ENCODE measurements around the gene MT3. TPM values are rescaled to one million over a fixed set of nuclear protein-coding genes. Genes with fewer than 3 reads are reported as not detected.

MT3 gene
- total and polyA plus RNA-seq, 9 of the 15 experiments (the other 6 are each of a cell fraction or from before 2014, with no cell fraction given): not detected

GRCh38 chr16:56549161-56549560, 40.2 kb upstream of the MT3 start:
- ATAC-seq: no peak
- Histone ChIP-seq H3K27ac (ENCODE audit: extremely low read depth, low read depth, low read length) (no peak overlapping the region), H3K4me1 (replicated peaks in 1 of 2; ENCODE audit: control insufficient read depth in 2 of 2, insufficient read depth in 2 of 2, low read length in 2 of 2) (peaks cover 0 to 14% of the 10 kb centered on the region in 2 experiments; a peak in 2 of 5 replicates), H2AFZ (ENCODE audit: low read depth, low read length) (no peak overlapping the region), H3K4me2 (ENCODE audit: insufficient read depth, low read length) (no peak overlapping the region), H3K36me3 (ENCODE audit: control insufficient read depth, insufficient read depth, low read length) (no peaks in the 10 kb centered on the region), H3K9ac (ENCODE audit: insufficient read depth in 1 of 2, low read depth in 2 of 2, low read length in 2 of 2) (no peak overlapping the region), H3K9me1 (ENCODE audit: control insufficient read depth, insufficient read depth, low read length) (peaks cover 4% of the 10 kb centered on the region), H3K4me3 (no peak overlapping the region), H3K9me3 (replicated peaks; ENCODE audit: control insufficient read depth, insufficient read depth, low read depth, low read length) (no peaks in the 10 kb centered on the region), H3K79me2 (ENCODE audit: control insufficient read depth, insufficient read depth, low read length) (no peaks in the 10 kb centered on the region), H4K20me1 (replicated peaks; ENCODE audit: control insufficient read depth, insufficient read depth, low read length) (peaks cover 5% of the 10 kb centered on the region; the same call in 1 of the 2 replicates), H3K27me3 (ENCODE audit: control insufficient read depth in 2 of 2, insufficient read depth in 2 of 2, low read length in 2 of 2) (peaks cover 30 to 49% of the 10 kb centered on the region in 2 experiments)
- in situ Hi-C loops (cut with MboI): no loop called here
- no TSS peak for BruUV-seq (replicated peaks)
- no peak for FAIRE-seq
- no peak for DNase-seq (ENCODE audit: extremely low read depth in 1 of 4, low spot score in 3 of 4)
- POLR2A ChIA-PET: interaction anchor here (0.8 kb wide), 1 partner anchor 164 kb away, joined by 3 read pairs; no protein-coding TSS in a partner anchor
- intact Hi-C loops (cut with micrococcal nuclease): no loop called here
- TF ChIP-seq E2F5 (CRISPR knock-in tag; IDR thresholded peaks at IDR 0.05) (no peak), POLR2A (conservative IDR thresholded peaks at IDR 0.05) (no peak), RBM39 (optimal IDR thresholded peaks at IDR 0.05; ENCODE audit: low read depth, low read length) (no peak), PURB (CRISPR knock-in tag; IDR thresholded peaks at IDR 0.05; ENCODE audit: low read depth) (no peak), NCOA2 (IDR thresholded peaks at IDR 0.05; ENCODE audit: partially characterized antibody in 2 of 2) (no peak), SIRT6 (IDR thresholded peaks at IDR 0.05; ENCODE audit: low read depth, low read length) (no peak), ZKSCAN3 (CRISPR knock-in tag; IDR thresholded peaks at IDR 0.05) (no peak), ZNF133 (CRISPR knock-in tag; IDR thresholded peaks at IDR 0.05) (no peak), CHCHD3 (CRISPR knock-in tag; IDR thresholded peaks at IDR 0.05) (no peak), MCM3 (IDR thresholded peaks at IDR 0.05) (no peak), ASH1L (IDR thresholded peaks at IDR 0.05; ENCODE audit: borderline replicate concordance, low read depth, partially characterized antibody) (no peak)
- TF ChIP-seq, protein P1, sequence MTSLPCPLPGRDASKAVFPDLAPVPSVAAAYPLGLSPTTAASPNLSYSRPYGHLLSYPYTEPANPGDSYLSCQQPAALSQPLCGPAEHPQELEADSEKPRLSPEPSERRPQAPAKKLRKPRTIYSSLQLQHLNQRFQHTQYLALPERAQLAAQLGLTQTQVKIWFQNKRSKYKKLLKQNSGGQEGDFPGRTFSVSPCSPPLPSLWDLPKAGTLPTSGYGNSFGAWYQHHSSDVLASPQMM (CRISPR knock-in tag; IDR thresholded peaks at IDR 0.05): no peak
- TF ChIP-seq, protein P2, sequence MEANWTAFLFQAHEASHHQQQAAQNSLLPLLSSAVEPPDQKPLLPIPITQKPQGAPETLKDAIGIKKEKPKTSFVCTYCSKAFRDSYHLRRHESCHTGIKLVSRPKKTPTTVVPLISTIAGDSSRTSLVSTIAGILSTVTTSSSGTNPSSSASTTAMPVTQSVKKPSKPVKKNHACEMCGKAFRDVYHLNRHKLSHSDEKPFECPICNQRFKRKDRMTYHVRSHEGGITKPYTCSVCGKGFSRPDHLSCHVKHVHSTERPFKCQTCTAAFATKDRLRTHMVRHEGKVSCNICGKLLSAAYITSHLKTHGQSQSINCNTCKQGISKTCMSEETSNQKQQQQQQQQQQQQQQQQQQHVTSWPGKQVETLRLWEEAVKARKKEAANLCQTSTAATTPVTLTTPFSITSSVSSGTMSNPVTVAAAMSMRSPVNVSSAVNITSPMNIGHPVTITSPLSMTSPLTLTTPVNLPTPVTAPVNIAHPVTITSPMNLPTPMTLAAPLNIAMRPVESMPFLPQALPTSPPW (CRISPR knock-in tag; IDR thresholded peaks at IDR 0.05): no peak
- TF ChIP-seq, protein P3, sequence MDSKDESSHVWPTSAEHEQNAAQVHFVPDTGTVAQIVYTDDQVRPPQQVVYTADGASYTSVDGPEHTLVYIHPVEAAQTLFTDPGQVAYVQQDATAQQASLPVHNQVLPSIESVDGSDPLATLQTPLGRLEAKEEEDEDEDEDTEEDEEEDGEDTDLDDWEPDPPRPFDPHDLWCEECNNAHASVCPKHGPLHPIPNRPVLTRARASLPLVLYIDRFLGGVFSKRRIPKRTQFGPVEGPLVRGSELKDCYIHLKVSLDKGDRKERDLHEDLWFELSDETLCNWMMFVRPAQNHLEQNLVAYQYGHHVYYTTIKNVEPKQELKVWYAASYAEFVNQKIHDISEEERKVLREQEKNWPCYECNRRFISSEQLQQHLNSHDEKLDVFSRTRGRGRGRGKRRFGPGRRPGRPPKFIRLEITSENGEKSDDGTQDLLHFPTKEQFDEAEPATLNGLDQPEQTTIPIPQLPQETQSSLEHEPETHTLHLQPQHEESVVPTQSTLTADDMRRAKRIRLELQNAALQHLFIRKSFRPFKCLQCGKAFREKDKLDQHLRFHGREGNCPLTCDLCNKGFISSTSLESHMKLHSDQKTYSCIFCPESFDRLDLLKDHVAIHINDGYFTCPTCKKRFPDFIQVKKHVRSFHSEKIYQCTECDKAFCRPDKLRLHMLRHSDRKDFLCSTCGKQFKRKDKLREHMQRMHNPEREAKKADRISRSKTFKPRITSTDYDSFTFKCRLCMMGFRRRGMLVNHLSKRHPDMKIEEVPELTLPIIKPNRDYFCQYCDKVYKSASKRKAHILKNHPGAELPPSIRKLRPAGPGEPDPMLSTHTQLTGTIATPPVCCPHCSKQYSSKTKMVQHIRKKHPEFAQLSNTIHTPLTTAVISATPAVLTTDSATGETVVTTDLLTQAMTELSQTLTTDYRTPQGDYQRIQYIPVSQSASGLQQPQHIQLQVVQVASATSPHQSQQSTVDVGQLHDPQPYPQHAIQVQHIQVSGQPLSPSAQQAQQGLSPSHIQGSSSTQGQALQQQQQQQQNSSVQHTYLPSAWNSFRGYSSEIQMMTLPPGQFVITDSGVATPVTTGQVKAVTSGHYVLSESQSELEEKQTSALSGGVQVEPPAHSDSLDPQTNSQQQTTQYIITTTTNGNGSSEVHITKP (IDR thresholded peaks at IDR 0.05; ENCODE audit: partially characterized antibody): no peak
- CTCF ChIA-PET (ENCODE audit: low intra/inter-chr PET ratio): no interaction called here
